ENCODE data around the gene NAALADL1. TPM values are rescaled to one million over a fixed set of nuclear protein-coding genes. Genes with fewer than 3 reads are reported as not detected.
A peak's percentile ranks its signal among the peaks of the same experiment; 100 is the strongest.

NAALADL1 gene
- total RNA-seq: 4.3 and 4.4 TPM in 2 replicates
- long read RNA-seq, partial matches to known transcripts: 1 of 1 reads
- long read RNA-seq, other reads (novel, unspliced or antisense): 0 of 1 reads

- H3K27me3 Mint-ChIP-seq: peaks cover 6% of the 10 kb centered on the region
These were observed at the start of gene NAALADL1 for GRCh38 chr11:65058419-65059054. NAALADL1 (minus strand) TSS chr11:65058553; CDS start chr11:65058521, 32 bp downstream.

GRCh38 chr11:65107751-65108468 is 49.6 kb upstream of the NAALADL1 start:
- no peaks in the 10 kb centered on the region for H3K27me3 Mint-ChIP-seq
- no peak for TF ChIP-seq CTCF (IDR thresholded peaks at IDR 0.05; ENCODE audit: unreplicated experiment)
- peaks cover 2% of the 10 kb centered on the region for H3K4me1 Mint-ChIP-seq (ENCODE audit: low read depth)
- H3K9me3 Mint-ChIP-seq (ENCODE audit: low read depth): no peaks in the 10 kb centered on the region
- peaks cover 2% of the 10 kb centered on the region for H3K36me3 Mint-ChIP-seq (ENCODE audit: insufficient read depth)
- H3K27ac Mint-ChIP-seq: no peak overlapping the region
- DNase-seq (ENCODE audit: low spot score, unreplicated experiment): no peak
- no peak overlapping the region for H3K4me3 Mint-ChIP-seq (ENCODE audit: low read depth)

More at GRCh38 chr11:65058419-65059054, at the start of gene NAALADL1:
- no peaks in the 10 kb centered on the region for H3K9me3 Mint-ChIP-seq (ENCODE audit: low read depth)
- no peaks in the 10 kb centered on the region for H3K4me1 Mint-ChIP-seq (ENCODE audit: low read depth)
- DNase-seq (ENCODE audit: low spot score, unreplicated experiment): no peak
- TF ChIP-seq CTCF (IDR thresholded peaks at IDR 0.05; ENCODE audit: unreplicated experiment): no peak
- no peak within 1 kb of the TSS for H3K4me3 Mint-ChIP-seq (ENCODE audit: low read depth)
- peak within 1 kb of the TSS; percentile 37 for H3K27ac Mint-ChIP-seq
- no peaks in the 10 kb centered on the region for H3K36me3 Mint-ChIP-seq (ENCODE audit: insufficient read depth)

GRCh38 chr11:65107078-65107477 is 48.7 kb upstream of the NAALADL1 start:
- Mint-ChIP-seq H3K27me3 (no peaks in the 10 kb centered on the region), H3K9me3 (ENCODE audit: low read depth) (no peaks in the 10 kb centered on the region), H3K36me3 (ENCODE audit: insufficient read depth) (peaks cover 2% of the 10 kb centered on the region), H3K27ac (no peak overlapping the region), H3K4me1 (ENCODE audit: low read depth) (peaks cover 1% of the 10 kb centered on the region), H3K4me3 (ENCODE audit: low read depth) (no peak overlapping the region)
- TF ChIP-seq CTCF (IDR thresholded peaks at IDR 0.05; ENCODE audit: unreplicated experiment): no peak
- no peak for DNase-seq (ENCODE audit: low spot score, unreplicated experiment)

GRCh38 chr11:65104628-65105027 is 46.3 kb upstream of the NAALADL1 start:
- peaks cover 2% of the 10 kb centered on the region for H3K36me3 Mint-ChIP-seq (ENCODE audit: insufficient read depth)
- H3K4me1 Mint-ChIP-seq (ENCODE audit: low read depth): no peaks in the 10 kb centered on the region
- no peaks in the 10 kb centered on the region for H3K9me3 Mint-ChIP-seq (ENCODE audit: low read depth)
- H3K27me3 Mint-ChIP-seq: no peaks in the 10 kb centered on the region
- TF ChIP-seq CTCF (IDR thresholded peaks at IDR 0.05; ENCODE audit: unreplicated experiment): no peak
- no peak for DNase-seq (ENCODE audit: low spot score, unreplicated experiment)
- H3K27ac Mint-ChIP-seq: no peak overlapping the region
- H3K4me3 Mint-ChIP-seq (ENCODE audit: low read depth): no peak overlapping the region

GRCh38 chr11:65103476-65103875 is 45.1 kb upstream of the NAALADL1 start:
- no peaks in the 10 kb centered on the region for H3K4me1 Mint-ChIP-seq (ENCODE audit: low read depth)
- H3K4me3 Mint-ChIP-seq (ENCODE audit: low read depth): no peak overlapping the region
- no peak for TF ChIP-seq CTCF (IDR thresholded peaks at IDR 0.05; ENCODE audit: unreplicated experiment)
- no peak overlapping the region for H3K27ac Mint-ChIP-seq
- no peak for DNase-seq (ENCODE audit: low spot score, unreplicated experiment)
- no peaks in the 10 kb centered on the region for H3K9me3 Mint-ChIP-seq (ENCODE audit: low read depth)
- H3K36me3 Mint-ChIP-seq (ENCODE audit: insufficient read depth): peaks cover 4% of the 10 kb centered on the region
- H3K27me3 Mint-ChIP-seq: no peaks in the 10 kb centered on the region

All from progenitor cell of endocrine pancreas (in vitro differentiated cells).